GM19240 (cell line): ENCODE data around the gene TMED6.
"Not testable (repeated sequence)": the region's sequence is repeated elsewhere in the genome, so short reads cannot be mapped to it uniquely, and the experiment has no call there.

ENCODE experiments used
- DNase-seq: peaks from one replicate; pipeline ENCODE4 v3.0.0; 2011; ENCODE audit warnings: low spot score; ENCODE audit not compliant: insufficient read length

TMED6 gene

DNA sequence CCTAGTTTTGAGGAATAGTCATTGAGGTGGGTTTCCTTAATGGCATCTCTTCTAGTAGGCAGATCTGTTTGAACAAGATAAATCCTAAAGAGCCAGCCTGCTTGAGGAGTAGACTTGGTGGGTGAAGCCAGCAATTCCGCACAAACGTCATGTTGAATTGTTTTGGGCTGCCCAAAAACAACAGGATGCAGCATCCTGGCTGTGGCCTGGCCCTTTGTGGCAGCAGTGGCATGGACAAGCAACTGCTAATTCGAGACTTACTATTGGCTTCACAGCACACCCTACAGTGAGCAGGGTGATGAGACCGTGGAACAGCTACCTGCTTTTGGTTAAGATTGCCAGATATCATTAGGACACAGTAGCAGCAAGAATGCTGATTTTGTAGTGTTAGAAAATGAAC lies 49.7 kb downstream of the TMED6 start:
- DNase-seq: no peak

DNA sequence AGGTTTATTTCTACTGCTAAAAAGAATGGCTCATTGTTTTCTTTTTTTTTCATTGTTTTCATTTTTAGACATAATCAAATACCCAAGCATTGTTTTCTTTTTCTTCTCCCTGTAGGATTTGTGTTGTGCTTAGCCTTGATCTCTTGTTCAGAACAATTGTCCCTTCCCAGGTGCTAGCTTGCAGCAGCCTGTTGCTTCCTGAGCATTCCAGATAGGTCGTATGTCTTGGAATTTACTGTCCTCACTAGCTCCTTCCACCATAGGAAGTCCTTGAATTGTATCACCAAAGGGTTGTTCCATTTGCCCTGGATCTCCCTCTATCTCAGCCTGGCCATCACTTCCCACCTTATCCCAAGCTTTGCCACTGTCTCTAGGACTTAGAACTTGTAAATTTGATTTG lies 50.4 kb downstream of the TMED6 start:
- DNase-seq: no peak

DNA sequence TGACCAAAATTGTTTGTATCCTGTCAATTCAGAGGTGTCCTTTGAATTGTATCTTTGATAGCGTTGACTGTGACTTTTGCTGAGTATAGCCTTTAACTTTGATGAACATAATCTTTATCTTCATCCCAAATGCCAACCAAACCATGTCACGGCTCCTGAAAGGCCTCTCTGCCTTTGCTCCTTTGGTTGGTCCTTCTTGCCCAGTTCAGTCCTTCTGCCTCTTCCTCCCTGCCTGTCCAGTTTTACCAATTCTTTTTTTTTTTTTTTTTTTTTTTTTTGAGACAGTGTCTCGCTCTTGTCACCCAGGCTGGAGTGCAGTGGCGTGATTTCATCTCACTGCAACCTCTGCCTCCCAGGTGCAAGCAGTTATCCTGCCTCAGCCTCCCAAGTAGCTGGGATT lies 53.3 kb downstream of the TMED6 start:
- DNase-seq: no peak

DNA sequence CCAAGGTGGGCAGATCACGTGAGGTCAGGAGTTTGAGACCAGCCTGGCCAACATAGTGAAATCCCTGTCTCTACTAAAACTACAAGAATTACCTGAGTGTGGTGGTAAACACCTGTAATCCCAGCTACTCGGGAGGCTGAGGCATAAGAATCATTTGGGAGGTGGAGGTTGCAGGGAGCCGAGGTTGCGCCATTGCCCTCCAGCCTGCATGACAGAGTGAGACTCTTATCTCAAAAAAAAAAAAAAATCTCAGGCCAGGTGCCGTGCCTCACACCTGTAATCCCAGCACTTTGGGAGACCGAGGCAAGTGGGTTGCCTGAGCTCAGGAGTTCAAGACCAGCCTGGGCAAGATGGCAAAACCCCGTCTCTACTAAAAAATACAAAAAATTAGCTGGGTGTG lies 54.8 kb downstream of the TMED6 start:
- not testable (repeated sequence) for DNase-seq

GRCh38 chr16:69294051-69294450 lies 57.5 kb downstream of the TMED6 start:
- DNase-seq: no peak

DNA sequence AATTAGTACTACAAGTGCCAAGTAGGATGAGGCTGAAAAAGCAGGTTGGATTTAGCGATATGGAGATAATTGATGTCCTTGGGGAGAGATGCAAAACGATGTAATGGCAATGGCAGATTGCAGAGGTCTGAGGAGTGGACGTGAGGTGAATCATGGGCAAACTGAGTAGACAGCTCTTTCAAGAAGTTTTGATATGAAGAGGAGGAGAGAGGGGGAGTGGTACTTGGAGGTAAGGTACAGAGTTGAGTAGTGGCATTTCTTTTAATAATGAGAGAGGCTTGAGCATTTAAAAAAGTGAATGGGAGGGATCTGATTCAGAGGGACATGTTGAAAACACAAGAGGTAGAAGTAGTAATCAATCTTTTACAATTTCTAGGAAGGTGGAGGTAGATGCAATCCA lies 58.2 kb downstream of the TMED6 start:
- DNase-seq: no peak
